HG03565 (cell line): Measurements from ENCODE around the gene SLC66A2.
"Not testable (repeated sequence)": the region's sequence is repeated elsewhere in the genome, so short reads cannot be mapped to it uniquely, and the experiment has no call there.

Experiments
- ATAC-seq: cut with Tn5 transposase; IDR thresholded peaks from one replicate; pipeline ENCODE4 v1.9.1; 2021; ENCODE audit warnings: mild to moderate bottlenecking, moderate library complexity; ENCODE audit not compliant: unreplicated experiment

SLC66A2 gene

GRCh38 chr18:79971211-79971952 is 19.9 kb upstream of the SLC66A2 start:
- ATAC-seq, result no peak

DNA sequence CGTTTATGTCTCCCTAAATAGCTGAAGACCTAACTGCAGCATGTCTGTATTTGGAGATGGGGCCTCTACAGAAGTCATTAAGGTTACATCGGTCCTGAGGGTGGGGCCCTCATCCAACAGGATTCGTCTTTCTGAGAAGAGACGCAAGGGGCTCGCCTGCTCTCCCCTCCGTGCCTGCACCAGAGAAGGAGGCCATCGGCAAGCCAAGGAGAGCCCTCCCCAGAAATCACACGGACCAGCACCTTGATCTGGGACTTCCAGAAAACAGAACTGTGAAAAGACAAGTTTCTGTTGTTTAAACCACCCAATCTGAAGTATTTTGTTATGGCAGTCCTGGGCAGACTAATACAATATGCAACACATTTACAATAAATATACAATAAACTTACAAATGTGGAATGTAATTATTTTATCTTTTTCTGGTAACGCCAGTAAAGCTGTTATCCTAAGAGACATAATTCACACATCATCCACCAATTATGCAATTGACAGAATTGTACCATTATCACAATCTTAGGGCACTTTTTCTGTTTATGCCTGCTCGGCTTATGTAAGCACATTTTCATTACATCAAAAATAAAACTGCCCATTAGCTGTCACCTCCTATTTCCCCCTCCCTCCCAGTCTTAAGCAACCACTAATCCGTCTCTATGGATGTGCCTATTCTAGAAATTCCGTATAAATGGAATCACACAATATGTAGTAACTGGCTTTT is 19.1 kb upstream of the SLC66A2 start:
- ATAC-seq, result no peak

- ATAC-seq, result no peak
Observed at GRCh38 chr18:79965119-79965902, 13.9 kb upstream of the SLC66A2 start.

DNA sequence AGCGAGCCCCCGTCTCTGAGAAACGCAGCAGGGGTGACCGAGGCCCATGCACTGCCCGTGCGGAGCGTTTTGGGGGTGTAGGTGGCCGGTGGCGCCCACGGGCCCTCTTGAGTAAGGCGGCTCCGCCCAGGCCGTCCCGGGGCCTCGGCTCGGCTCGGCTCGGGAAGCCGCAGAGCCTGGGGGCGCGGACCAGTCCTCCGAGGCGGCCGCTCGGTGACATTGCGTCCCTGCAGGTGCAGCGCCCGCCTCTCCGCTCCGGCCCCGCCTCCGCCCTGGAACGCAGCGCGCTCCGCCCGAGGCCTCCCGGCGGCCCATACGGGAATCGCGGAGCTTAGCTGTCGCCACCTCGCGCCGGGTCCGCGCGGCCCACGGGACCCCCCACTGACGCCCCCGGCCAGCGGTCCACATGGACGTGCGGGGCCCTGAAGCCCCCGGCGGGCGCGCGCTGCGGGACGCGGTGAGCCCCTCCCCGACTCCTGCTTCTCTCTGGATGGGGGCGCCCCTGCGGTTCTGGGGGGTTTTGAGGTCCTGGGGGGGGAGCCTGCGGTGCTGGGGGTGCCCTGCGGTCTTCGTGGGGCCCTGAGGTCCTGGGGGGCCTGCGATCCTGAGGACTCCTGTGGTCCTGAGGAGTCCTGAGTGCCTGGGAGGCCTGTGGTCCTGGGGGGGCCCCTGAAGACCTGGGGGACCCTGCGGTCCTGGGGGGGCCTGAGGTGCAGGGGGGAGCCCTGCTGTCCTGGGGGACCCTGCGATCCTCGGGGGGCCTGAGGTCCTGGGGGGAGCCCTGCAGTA is 13.1 kb upstream of the SLC66A2 start, which contains the start of gene HSBP1L1:
Gene HSBP1L1, plus strand, starts transcription at position 314 of the 789 bp plus-strand sequence. Its CDS starts 93 bp downstream, at position 407.
- peak; percentile 64 for ATAC-seq

DNA sequence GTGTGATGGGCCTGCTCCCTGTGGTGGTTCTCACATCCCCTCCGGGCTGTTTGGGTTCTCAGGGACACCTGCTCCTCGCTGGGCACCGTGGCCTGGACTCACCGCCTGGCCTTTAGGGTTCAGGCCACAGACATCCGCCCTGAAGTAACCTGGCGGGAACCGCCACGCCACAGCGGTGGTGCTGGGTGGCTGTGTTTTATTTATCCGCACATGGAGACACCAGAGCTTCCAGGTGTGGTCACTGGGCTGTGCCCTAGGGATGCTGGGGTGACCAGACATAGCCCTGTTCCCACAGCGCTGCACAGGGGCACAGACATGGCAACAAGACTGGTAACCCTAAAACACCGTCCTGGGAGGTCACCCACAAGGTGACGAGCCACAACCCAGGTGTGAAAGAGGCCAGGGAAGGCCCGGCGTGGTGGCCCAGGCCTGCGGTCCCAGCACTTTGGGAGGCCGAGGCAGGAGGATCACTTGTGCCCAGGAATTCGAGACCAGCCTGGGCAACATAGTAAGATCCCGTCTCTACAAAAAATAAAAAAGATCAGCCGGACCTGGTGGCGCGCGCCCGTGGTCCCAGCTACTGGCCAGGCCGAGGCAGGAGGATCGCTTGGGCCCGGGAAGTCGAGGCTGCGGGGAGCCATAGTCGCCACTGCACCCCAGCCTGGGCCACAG is 12.3 kb upstream of the SLC66A2 start:
- ATAC-seq, result no peak

- ATAC-seq, result peak; percentile 42
Observed at GRCh38 chr18:79962835-79963657, 11.6 kb upstream of the SLC66A2 start.

GRCh38 chr18:79962311-79962710 is 10.9 kb upstream of the SLC66A2 start:
- ATAC-seq, result no peak

- ATAC-seq, result no peak
Observed at GRCh38 chr18:79961527-79962291, 10.3 kb upstream of the SLC66A2 start.

- ATAC-seq, result no peak
Observed at GRCh38 chr18:79960921-79961526, 9.6 kb upstream of the SLC66A2 start.

DNA sequence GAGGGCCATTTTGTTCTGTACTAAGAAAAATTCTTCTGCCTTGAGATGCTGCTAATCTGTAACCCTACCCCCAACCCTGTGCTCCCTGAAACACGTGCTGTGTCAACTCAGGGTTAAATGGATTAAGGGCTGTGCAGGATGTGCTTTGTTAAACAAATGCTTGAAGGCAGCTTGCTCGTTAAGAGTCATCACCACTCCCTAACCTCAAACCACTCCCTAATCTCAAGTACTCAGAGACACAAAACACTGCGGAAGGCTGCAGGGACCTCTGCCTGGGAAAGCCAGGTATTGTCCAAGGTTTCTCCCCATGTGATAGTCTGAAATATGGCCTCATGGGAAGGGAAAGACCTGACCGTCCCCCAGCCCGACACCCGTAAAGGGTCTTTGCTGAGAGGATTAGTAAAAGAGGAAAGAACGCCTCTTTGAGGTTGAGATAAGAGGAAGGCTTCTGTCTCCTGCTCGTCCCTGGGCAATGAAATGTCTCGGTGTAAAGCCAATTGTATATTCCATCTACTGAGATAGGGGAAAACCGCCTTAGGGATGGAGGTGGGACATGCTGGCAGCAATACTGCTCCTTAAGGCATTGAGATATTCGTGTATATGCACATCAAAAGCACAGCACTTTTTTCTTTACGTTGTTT is 8.8 kb upstream of the SLC66A2 start:
- not testable (repeated sequence) for ATAC-seq

GRCh38 chr18:79958981-79959380 is 7.5 kb upstream of the SLC66A2 start:
- no peak for ATAC-seq

- no peak for ATAC-seq
Observed at GRCh38 chr18:79956276-79956675, 4.8 kb upstream of the SLC66A2 start.

- ATAC-seq, result no peak
Observed at GRCh38 chr18:79955302-79956075, 4.0 kb upstream of the SLC66A2 start.

DNA sequence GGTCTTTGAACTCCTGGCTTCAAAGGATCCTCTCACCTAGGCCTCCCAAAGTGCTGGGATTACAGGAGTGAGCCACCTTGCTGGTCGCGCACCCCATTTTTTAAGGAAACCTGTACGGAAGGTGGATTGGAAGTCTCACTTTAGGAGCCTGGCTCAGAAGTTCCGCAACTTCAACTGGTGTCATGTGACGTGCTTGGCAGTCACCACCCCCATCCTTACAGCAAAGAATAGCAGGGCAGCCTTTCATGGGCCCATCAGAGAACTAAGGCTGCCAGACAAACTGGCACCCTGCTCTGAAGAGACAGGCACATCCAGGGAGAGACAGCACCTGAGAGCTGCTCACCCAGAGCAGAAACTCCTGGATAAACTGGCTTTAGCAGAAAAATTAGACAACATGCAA is 3.3 kb upstream of the SLC66A2 start:
- no peak for ATAC-seq

DNA sequence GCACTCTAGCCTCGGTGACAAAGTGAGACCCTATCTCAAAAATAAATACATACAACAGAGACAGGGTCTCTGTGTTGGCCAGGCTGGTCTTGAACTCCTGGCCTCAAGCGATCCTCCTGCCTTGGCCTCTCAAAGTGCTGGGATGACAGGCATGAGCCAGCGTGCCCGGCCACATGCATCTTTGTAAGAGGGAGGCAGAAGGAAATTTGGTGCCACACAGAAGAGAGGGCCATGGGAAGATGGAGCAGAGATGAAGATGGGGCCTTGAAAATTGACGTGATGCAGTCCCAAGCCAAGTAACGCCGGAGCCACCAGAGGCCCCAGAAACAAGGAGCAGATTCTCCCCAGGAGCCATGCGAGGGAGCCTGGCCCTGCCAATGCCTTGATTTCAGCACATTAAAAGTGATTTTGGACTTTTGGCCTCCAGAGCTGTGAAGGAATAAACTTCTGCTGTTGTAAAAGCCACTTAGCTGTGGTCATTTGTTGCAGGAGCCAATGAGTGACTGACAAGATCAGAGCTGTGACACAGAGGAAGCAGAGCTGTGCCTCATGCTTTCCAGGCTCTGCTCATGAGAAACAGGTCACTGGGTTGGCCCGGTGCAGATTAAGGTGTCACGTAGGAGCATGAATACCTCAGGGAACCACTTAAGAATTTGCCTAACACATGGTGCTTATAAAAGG is 2.7 kb upstream of the SLC66A2 start:
- no peak for ATAC-seq

- ATAC-seq, result no peak
Observed at GRCh38 chr18:79952996-79953559, 1.6 kb upstream of the SLC66A2 start.
